ENCODE results near the gene TCAP.

Gene TCAP

GRCh38 chr17:39664581-39665561 lies at the start of gene TCAP:
Gene TCAP, plus strand, starts transcription at chr17:39665349. Its CDS starts 11 bp downstream, at chr17:39665360.
- no peak for DNase-seq

DNA sequence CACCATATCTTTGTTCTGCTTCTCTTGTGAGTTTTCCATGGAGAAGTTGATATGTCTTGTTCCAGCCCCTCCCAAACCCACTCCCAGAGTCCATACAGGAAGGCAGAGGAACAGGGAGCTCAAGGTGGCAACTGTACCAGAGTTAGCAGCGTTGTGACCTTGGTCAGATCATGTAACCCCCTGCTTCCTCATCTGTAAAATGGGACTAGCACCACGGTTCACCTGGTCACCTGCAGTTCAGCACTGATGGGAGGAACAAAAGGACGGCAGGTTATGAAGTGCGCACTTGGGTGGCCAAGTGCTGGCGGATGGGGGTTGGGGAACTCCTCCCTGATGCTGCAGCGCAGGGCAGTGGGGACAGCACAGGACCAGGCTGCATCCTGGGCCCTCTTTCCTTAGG lies 49.7 kb upstream of the TCAP start:
- DNase-seq, result no peak

- DNase-seq, result no peak
These were observed 48.1 kb upstream of the TCAP start for GRCh38 chr17:39617100-39617445.

DNA sequence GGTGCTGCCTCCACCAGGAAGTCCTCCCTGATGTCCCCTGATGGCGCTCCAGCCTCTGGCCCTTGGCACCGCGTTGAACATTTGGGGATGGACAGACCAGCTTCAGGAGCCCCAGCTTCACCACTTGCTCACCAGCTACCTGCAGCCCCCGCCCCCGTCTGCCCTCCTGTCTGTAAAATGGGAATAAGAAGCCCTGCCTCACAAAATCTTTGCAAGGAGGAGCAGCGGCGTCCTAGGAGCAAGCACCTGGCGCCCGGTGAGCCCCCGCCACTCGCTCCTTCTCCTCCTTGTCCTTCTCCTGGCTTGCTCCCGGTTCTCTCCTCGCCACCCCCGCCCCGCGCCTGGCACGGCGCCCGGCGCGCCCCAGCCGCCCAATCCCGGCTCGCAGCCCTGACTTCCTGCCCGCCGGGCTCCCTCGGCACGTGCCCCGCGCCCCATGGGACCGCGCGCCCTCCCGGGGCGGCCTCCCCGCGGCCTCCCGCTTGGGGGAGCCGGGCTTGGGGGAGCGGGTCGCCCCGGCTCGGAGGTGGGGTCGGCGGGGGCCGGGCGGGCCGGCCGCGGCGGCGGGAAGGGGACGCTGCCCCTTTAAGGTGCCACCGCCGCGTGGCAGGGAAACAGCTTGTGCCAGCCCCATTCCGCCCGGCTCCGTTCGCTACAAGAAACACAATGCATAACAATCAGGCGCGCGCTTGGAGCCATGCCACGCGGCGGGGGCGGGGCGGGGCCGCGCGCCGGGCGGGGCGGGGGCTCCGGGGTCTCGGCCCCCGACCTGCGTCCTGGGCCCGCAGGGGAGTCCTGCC lies 47.5 kb upstream of the TCAP start:
- DNase-seq, result peak; percentile 60

DNA sequence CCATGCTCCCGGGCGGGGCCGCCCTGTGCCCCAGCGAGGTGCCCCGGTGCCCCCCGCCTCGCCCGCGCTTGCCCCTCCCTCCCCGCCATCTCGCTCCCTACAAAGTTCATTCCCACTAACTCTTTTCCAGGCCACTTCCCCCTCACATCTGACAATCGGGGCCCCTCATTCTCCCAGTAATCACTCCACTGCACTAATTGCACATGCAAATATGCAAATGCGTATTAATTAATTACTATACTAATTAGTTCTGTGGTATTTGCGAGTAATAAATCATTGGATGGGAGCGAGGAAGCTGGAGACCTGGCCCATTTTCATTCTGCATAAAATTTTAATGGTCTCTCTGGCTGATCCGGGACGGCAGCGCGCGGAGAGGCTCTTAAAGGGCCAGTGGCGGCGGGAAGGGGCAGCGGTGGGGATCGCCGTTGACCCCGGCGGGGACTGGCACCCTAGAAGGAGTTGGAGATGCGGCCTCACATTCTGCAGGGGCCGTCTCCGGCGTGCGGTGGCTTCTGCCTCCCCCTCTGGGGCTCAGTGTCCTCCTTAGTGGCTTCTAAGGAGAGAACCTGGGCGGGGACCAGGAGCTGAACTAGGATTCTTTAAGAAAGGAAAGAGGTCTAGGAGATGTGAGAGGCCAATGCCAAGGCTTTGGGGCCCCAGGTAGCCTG lies 46.8 kb upstream of the TCAP start:
- peak; percentile 19 for DNase-seq

DNA sequence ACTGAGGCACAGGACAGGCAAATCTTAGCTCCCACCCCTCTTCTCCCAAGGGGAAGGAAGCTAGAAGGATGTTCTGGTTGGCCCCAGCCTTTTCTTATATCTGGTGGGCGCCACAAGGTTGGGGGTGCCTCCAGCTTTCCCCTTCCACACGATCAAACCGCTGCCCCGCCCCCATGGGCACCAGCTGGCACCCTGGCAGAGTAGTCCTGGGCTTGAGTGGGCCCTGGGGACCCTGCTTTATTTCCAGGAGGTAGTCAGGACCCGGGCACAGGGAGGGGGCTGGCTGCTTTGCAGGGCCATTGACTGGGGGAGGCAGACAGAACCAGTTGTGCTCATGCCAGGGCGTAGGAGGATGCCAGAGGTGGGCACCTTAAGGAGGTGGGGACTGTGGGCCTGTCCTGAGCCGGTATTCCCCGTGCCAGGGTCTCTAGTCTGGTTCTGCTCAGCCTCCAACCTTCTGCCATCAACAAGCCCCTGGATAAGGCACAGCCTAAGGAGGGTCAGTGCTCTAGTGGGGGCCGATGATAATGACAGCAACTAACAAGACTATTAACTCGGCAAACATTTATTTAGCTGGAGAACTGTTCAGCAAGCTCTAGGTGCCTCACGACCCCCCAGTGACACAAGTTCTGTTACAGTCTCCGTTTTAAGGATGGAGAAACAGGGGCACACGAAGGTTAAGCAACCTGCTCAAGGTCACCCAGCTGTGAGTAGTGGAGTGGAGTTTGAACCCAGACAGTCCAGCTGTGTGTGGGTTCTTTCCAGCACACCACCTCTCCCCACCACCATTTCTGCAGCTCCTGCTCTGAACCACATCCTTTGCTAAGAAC lies 46.0 kb upstream of the TCAP start:
- peak; percentile 42 for DNase-seq

- no peak for DNase-seq
These were observed 45.4 kb upstream of the TCAP start for GRCh38 chr17:39619786-39620101.

- DNase-seq, result peak; percentile 81
These were observed 43.4 kb upstream of the TCAP start for GRCh38 chr17:39621523-39622379.

- peak; percentile 22 for DNase-seq
These were observed 42.7 kb upstream of the TCAP start for GRCh38 chr17:39622380-39623006.

- DNase-seq, result peak; percentile 60
These were observed 41.7 kb upstream of the TCAP start for GRCh38 chr17:39623356-39623950.

- no peak for DNase-seq
These were observed 40.8 kb upstream of the TCAP start for GRCh38 chr17:39624313-39624712.

DNA sequence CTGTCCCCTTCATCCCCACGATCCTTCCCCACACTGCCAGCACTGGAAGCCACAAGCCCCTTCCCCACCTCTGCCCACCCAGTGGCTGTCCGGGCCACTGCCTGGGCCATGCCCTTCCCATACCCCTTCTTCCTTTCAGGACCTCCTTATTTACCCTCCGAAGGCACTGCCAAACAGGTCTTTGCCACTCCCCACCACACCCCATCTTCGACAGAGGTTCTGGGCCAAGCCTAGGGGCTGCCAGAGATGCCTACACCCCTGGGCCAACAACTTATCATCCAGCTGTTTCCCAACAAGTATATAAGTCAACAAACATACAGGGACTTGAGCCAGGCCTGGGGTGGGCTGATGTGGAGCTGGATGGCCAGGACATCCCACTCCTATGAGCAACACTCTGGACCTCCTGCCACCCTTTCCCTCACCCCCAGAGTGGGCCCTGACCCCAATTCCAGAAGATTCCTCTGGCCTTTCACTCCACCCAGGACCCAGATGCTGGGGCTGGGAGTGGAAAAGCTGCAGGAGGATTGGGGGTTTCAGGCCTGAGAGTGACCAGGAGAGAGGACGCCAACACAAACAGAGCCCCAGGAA lies 39.9 kb upstream of the TCAP start:
- DNase-seq, result no peak

DNA sequence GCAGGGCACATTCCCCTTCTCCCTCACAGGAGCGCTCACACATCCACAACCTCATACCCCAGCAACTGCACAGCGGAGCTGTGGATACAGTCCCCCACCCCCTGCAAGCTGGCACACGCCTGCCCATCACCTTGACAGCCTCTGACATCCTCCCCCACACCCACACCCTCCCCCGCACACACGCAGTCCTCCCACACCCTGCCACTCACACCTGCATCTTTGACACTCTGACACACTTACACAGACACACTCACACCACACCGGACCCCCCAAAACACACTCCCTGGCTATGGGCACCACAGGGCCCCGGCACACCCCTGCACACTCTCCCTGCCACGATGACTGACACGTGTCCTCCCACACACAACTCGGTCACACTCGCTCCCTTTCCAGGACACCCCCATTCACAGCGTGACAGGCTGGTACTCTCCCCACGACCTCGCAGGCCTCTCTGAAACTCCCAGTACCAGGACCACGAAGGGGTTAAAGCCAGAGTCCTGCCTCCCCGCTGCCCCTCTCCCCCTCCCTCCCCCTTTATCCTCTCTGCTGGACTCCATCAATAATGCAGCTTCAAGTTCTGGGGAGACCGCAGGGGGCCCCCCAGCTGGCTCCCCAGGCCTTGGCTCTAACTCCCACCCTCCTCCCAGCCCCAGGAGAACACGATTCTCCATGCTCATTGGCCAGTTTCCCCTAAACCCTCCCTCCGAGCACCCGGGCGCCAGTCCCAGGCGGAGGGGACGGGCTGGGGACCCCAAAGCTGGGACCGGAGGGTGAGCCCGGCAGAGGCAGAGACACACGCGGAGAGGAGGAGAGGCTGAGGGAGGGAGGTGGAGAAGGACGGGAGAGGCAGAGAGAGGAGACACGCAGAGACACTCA lies 38.7 kb upstream of the TCAP start, which contains the start of gene PPP1R1B:
Gene PPP1R1B (plus strand): TSS at position 782 of the 876 bp plus-strand sequence. CDS start 441 bp downstream, outside the sequence.
- peak; percentile 12 for DNase-seq

DNA sequence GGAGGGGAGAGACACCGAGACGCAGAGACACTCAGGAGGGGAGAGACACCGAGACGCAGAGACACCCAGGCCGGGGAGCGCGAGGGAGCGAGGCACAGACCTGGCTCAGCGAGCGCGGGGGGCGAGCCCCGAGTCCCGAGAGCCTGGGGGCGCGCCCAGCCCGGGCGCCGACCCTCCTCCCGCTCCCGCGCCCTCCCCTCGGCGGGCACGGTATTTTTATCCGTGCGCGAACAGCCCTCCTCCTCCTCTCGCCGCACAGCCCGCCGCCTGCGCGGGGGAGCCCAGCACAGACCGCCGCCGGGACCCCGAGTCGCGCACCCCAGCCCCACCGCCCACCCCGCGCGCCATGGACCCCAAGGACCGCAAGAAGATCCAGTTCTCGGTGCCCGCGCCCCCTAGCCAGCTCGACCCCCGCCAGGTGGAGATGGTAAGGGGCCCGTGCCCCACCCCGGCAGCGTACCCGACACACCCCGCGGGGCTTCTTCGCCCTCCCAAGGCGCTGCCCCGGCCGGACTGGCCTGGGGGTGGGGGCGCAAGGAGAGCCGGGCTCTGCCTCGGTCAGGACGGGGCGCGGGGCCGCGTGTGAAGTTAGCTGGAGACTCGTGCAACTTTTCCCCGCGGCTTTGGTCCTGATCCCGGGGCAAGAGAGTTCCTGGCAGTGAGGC lies 38.0 kb upstream of the TCAP start:
- no peak for DNase-seq

DNA sequence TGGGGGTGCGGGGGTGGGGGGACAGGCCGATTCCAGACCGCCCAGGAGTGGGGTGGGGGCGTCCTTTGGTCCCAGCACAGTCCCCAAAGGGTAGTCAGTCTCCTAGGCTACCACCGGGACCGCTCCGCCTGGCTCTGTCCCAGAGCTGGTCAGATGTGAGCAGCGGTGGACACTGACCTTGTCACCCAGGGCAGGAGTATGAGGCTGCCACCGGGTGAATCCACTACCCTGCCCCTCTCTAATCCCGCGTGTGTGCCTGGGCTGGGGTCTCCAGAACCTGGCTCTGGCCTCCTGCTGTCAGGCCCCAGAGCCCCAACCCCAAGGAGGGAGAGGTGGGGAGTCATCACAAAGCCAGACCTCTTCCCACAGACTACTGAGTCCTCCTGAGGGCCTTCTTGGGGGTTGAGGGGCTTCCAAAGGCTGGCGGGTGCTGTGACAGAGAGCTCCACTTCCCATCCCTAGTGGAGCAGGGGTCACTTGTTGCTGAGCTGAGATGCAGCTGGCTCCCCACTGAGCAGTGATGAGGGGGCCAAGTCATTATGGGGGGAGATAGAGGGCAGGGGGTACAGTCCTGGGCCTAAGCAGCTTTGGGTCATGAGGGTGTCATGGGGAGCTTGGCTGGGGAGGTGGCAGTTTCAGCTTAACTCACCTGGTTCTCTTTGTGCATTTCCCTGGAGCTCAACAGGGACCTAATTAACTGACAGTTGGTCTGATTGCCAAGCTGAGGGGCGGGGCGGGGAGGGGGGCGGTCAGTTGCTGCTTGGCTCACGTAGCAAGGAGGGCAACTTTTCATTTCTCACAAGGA lies 37.2 kb upstream of the TCAP start:
- peak; percentile 52 for DNase-seq

GRCh38 chr17:39628655-39629493 lies 36.3 kb upstream of the TCAP start:
- peak; percentile 58 for DNase-seq

DNA sequence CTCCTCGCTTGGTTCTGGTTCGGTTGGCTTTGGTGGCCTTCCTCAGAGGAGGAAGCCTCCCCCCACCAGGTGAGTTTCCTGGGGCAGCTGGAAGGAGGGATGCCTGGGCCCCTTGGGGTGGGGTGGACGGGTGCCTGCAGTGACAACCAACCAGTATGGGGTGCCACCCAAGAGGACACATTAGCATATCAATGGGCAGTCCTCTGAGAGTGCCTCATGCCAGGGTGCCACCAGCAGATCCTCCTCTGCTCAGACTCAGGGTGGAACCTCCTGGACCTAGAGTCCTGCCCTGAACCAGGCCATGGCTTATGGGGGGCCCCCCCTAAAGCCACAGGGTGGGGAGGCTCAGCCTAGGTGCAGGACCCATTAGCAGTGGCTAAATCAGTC lies 35.7 kb upstream of the TCAP start:
- no peak for DNase-seq
